GM18868 (cell line): Measurements from ENCODE around the gene OR2L5.

ENCODE experiments used
- ATAC-seq: cut with Tn5 transposase; IDR thresholded peaks from one replicate; pipeline ENCODE4 v1.9.1; 2021; ENCODE audit warnings: mild to moderate bottlenecking, moderate library complexity; ENCODE audit not compliant: unreplicated experiment

Gene OR2L5

DNA sequence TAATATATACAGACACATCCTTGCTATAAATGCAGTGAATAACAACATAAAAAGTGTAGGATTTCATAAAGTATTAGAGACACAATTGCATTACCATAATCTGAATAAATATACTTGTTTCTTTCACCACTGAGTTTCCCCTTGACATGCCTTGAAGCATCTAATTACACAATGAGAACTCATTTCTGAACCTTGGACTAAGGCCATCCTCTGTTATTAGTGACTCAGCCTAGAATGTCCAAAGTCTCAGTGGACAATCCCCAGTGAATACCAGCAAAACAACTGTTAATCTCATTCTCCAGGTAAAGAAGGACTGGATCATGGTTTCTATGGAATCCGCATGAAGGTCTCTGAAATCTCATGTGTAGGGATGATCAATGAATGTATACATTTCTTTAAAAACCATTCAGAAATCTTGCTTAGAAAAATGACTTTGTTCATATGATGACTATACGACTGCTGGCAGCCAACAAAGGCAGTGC lies at the start of gene OR2L5:
TSS of gene OR2L5 (plus strand) at position 432 of the 482 bp plus-strand sequence. CDS start 8,288 bp downstream, outside the sequence.
- no peak for ATAC-seq

GRCh38 chr1:247964933-247965332 lies 48.5 kb upstream of the OR2L5 start, which contains the start of gene OR2AK2:
OR2AK2 (plus strand) TSS chr1:247965233; CDS start chr1:247965377, 144 bp downstream.
- no peak for ATAC-seq

DNA sequence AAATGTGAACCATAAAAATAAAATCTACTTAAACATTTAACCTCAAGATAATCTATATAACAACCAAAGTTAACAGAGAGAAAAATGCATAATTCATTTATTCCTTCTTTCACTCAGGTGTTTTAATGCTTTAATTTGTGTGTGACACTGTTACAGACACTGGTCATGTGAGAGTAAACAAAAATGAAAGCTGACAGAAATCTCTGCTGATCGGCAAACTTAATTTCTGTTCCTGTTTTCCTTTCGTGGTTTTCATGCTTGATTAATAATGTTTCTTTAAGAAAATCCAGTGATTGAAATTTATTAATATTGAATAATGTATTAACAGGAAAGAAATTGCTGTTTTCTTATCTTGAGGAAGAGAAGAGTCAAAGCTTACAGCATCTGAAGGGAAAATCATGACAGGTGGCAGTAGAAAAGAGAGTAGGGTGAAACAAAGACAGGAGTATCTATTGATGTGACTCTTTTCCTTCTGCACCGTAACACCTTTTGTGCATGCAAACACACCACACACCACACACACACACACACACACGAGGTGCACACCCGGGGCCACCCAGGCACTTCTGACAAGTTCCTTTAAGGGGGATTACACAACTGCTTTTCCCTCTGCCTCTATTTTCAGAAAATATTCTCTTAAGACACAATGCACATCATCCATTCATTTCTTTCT lies 46.8 kb upstream of the OR2L5 start:
- ATAC-seq: peak; percentile 74

DNA sequence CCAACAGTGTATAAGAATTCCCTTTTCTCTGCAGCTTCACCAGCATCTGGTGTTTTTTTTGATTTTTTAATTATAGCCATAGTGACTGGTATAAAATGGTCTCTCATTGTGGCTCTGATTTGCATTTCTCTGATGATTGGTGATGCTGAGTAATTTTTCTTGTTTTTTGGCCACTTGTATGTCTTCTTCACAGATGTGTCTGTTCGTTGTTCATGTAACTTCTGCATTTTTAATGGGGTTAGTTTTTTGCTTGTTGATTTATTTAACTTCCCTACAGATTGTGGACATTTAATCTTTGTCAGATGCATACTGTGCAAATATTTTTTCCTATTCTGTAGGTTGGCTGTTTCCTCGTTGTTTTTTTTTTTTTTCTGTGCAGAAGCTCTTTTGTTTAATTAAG lies 20.5 kb upstream of the OR2L5 start:
- ATAC-seq: no peak

DNA sequence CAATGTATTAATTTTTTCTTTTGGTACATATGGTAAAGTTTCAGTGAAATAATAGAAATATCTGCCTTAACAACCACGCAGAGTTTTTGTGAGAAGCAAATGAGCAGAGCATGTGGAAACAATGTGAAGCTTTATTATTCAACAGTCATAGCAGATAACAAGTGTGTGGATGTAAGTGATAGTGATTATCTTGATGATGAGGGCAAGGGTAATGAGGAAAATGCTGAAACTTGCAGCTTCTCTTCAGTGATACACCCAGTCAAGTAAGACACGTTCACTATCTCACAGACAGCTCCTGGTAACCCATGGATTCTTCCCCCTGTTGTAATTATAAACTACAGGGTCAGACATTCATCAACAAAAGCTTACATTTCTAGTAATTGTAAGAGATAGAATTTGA lies 14.6 kb upstream of the OR2L5 start:
- ATAC-seq: no peak

GRCh38 chr1:248000169-248000568 lies 13.3 kb upstream of the OR2L5 start:
- no peak for ATAC-seq

DNA sequence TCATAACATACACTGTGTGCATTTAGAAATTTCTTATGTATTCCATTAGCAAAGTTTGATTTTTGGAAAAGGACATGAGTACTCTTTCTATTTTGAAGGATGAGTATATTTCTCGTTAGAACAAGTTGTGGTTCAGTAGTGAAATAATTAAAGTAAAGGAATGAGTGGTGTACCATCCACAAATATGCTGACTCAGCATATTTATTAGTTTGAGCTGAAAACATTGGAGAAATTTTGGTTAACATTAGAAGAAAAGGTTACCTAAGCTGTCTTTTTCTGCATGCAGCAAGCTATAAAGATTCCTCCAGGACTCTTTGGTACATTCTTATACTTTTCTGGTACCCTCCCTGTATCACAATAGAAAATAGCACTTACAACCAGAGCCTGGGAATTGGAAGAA lies 5.7 kb upstream of the OR2L5 start:
- ATAC-seq: no peak

DNA sequence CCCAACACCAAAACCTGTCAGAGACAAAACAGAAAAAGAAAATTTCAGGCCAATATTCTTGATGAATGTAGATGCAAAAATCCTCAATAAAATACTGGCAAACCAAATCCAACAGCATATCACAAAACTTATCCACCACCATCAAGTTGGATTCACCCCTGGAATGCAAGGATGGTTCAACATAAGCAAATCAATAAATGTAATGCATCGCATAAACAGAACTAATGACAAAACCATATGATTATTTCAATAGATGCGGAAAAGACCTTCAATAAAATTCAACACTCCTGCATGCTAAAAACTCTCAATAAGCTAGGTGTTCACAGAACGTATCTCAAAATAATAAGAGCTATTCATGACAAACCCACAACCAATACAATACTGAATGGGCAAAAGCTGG lies 3.8 kb upstream of the OR2L5 start:
- no peak for ATAC-seq

DNA sequence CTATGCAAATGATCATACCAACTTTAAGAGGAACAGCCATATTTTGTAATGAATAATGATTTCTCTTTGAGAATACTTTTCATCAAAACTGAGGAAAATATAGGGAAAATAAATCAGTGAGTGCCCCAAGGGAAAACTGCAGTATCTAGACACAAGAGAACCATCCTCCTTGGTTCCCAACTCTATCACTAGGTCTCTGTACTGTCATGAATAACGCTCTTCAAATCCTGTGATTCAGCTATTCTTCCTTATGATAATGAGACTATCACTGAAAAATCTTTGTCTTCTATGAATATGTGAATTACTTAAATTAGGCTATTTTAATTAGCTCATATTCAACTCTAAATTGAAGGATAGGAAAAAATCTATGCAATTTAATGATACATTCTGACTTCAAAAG lies 2.3 kb downstream of the OR2L5 start:
- ATAC-seq: no peak

GRCh38 chr1:248029770-248030169 lies 16.3 kb downstream of the OR2L5 start, which contains the start of gene OR2L2:
OR2L2 (plus strand) TSS chr1:248030070; CDS start chr1:248038268, 8,198 bp downstream.
- no peak for ATAC-seq

- ATAC-seq: peak; percentile 80
Measured at GRCh38 chr1:248045209-248045608, 31.7 kb downstream of the OR2L5 start.

DNA sequence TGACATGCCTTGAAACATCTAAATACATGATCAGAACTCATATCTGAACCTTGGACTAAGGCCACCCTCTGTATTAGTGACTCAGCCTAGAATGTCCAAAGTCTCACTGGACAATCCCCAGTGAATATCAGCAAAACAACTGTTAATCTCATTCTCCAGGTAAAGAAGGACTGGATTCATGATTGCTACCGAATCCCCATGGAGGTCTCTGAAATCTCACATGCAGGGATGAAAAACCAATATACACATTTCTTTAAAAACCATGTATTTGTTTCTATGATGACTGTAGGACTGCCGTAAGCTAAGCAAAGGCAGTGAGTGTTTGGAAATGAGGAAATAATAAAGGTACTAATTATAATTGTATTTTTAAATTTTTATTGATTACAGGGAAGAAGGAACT lies 33.1 kb downstream of the OR2L5 start, which contains the start of gene OR2L3:
TSS of gene OR2L3 (plus strand) at position 301 of the 400 bp plus-strand sequence. CDS start 13,846 bp downstream, outside the sequence.
- no peak for ATAC-seq

- ATAC-seq: no peak
Measured at GRCh38 chr1:248047008-248047407, 33.5 kb downstream of the OR2L5 start.

DNA sequence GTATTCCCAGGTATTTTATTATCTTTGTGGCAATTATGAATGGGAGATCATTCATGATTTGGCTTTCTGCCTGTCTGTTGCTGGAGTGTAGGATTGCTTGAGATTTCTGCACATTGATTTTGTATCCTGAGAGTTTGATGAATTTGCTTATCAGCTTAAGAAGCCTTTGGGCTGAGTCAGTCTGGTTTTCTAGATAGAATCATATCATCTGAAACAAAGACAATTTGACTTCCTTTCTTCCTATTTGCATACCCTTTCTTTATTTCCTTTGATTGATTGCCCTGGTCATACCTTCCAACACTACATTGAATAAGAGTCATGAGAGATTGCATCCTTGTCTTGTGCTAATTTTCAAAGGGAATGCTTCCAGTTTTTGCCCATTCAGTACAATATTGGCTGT lies 41.2 kb downstream of the OR2L5 start:
- no peak for ATAC-seq

GRCh38 chr1:248055261-248055660 lies 41.8 kb downstream of the OR2L5 start:
- no peak for ATAC-seq

GRCh38 chr1:248065071-248065470 lies 51.6 kb downstream of the OR2L5 start:
- ATAC-seq: no peak

DNA sequence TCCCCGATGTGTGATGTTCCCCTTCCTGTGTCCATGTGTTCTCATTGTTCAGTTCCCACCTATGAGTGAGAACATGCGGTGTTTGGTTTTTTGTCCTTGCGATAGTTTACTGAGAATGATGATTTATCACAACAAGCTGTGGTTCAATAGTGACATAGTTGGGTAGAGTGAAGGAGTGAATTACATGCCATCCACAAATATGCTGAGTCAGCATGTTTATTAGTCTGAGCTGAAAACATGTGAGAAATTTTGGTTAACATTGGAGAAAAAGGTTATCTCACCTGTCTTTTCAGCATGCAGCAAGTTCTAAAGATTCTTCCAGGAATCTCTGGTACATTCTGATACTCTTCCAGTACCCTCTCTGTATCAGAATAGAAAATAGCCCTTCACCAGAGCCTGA lies 52.1 kb downstream of the OR2L5 start:
- ATAC-seq: no peak
